ENCODE results near the gene SYTL1.

Gene SYTL1

DNA sequence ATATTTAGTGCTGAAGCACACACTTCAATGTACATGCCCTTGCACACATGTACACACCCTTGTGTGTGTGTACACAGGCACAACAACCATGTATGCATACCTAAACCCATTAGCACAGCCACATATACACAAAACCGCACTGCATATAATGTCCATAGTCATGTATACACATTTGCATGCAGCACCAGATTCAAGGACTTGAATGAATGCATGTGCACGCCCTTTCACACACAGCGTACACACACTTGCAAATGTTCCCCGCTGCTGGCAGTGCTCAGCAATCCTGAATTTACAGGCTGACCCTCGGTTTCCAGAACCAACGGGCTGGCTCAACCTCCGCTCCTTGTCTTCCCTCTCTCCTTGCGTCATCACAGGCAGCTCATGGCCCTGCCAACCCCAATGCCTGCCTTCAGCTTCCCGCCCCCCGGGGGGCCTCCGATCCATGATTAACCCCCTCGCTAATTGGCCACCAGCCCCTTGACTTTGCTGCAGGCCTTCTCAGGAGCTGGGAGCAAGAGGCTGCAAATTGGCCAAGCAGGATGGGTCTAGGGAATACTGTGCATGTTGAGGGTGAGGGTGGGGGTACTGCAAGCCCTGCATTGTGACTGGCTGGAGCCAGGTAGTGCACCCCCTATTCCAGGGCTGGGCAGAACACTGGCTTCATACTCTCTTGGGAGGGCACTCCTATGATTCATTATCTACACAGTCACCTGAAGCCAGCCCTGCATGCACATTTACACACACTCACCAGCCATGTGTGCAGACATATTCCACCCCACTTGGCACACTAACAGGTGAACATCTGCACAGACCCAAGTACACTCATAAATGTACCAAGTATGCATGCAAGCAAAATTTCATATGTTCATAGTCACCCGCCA lies 58.5 kb downstream of the SYTL1 start:
- no peaks in the 10 kb centered on the region for H3K27me3 ChIP-seq (ENCODE audit: control insufficient read depth, insufficient read depth, low read length)
- H3K4me3 ChIP-seq (ENCODE audit: low read depth, low read length): no peak overlapping the region
- no peak overlapping the region for H2AFZ ChIP-seq
- TF ChIP-seq, protein P1, sequence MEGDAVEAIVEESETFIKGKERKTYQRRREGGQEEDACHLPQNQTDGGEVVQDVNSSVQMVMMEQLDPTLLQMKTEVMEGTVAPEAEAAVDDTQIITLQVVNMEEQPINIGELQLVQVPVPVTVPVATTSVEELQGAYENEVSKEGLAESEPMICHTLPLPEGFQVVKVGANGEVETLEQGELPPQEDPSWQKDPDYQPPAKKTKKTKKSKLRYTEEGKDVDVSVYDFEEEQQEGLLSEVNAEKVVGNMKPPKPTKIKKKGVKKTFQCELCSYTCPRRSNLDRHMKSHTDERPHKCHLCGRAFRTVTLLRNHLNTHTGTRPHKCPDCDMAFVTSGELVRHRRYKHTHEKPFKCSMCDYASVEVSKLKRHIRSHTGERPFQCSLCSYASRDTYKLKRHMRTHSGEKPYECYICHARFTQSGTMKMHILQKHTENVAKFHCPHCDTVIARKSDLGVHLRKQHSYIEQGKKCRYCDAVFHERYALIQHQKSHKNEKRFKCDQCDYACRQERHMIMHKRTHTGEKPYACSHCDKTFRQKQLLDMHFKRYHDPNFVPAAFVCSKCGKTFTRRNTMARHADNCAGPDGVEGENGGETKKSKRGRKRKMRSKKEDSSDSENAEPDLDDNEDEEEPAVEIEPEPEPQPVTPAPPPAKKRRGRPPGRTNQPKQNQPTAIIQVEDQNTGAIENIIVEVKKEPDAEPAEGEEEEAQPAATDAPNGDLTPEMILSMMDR (IDR thresholded peaks at IDR 0.05): no peak
- H3K36me3 ChIP-seq (ENCODE audit: control insufficient read depth, insufficient read depth, low read length): no peaks in the 10 kb centered on the region
- H3K9ac ChIP-seq: no peak overlapping the region
- no peaks in the 10 kb centered on the region for H3K9me3 ChIP-seq (ENCODE audit: control insufficient read depth, low read length)
- H3K4me1 ChIP-seq: peaks cover 4% of the 10 kb centered on the region
- no peak overlapping the region for H3K27ac ChIP-seq
- no peaks in the 10 kb centered on the region for H3K79me2 ChIP-seq
- no peak overlapping the region for H3K4me2 ChIP-seq (ENCODE audit: low read length)

DNA sequence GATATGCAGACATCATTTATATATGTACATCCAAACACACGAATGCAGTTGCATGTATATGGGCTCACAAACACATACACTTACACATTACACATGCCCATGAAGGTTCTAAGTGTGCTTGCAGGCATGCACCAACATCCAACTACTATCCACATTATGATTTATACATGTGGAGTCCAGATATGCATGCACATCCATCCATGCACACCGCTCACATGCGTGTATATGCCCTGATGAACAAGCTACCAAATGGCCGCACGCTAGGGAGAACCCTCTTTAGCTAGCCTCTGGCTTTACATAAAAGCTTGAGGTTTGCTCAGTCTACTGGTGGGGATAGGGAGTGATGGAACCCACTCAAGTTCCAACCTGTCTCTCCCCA lies 59.1 kb downstream of the SYTL1 start:
- Histone ChIP-seq H3K36me3 (ENCODE audit: control insufficient read depth, insufficient read depth, low read length) (no peaks in the 10 kb centered on the region), H3K4me3 (ENCODE audit: low read depth, low read length) (no peak overlapping the region), H3K4me2 (ENCODE audit: low read length) (no peak overlapping the region), H2AFZ (no peak overlapping the region), H3K27me3 (ENCODE audit: control insufficient read depth, insufficient read depth, low read length) (no peaks in the 10 kb centered on the region), H3K9me3 (ENCODE audit: control insufficient read depth, low read length) (no peaks in the 10 kb centered on the region), H3K4me1 (peaks cover 4% of the 10 kb centered on the region), H3K79me2 (no peaks in the 10 kb centered on the region), H3K27ac (no peak overlapping the region), H3K9ac (no peak overlapping the region)
- TF ChIP-seq, protein P1 (IDR thresholded peaks at IDR 0.05): no peak

DNA sequence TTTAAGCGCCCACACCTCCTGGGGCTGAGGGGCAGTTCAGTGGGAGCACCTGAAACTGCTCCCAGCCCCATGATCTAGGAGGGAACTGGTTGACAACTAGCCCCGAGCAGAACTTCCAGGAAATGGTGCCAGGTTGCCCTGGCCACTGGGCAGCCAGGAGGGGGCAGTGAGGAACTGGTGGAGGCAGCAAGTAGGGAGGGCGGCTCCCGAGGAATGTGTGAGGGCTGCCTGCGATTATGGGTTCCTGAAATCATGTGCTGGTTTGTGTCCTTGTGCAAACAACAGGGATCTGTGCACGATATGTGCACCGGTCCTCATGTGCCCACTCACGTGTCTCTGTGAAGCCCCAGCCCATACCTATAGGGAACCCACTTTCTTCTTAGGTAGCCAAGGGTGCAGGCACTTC lies 60.5 kb downstream of the SYTL1 start:
- Histone ChIP-seq H3K4me3 (ENCODE audit: low read depth, low read length) (no peak overlapping the region), H3K36me3 (ENCODE audit: control insufficient read depth, insufficient read depth, low read length) (no peaks in the 10 kb centered on the region), H3K9ac (no peak overlapping the region), H2AFZ (no peak overlapping the region), H3K79me2 (no peaks in the 10 kb centered on the region), H3K9me3 (ENCODE audit: control insufficient read depth, low read length) (no peaks in the 10 kb centered on the region), H3K27me3 (ENCODE audit: control insufficient read depth, insufficient read depth, low read length) (no peaks in the 10 kb centered on the region), H3K27ac (peak overlapping the region; percentile 67), H3K4me1 (peaks cover 4% of the 10 kb centered on the region), H3K4me2 (ENCODE audit: low read length) (no peak overlapping the region)
- TF ChIP-seq, protein P1 (IDR thresholded peaks at IDR 0.05): peak; percentile 52

DNA sequence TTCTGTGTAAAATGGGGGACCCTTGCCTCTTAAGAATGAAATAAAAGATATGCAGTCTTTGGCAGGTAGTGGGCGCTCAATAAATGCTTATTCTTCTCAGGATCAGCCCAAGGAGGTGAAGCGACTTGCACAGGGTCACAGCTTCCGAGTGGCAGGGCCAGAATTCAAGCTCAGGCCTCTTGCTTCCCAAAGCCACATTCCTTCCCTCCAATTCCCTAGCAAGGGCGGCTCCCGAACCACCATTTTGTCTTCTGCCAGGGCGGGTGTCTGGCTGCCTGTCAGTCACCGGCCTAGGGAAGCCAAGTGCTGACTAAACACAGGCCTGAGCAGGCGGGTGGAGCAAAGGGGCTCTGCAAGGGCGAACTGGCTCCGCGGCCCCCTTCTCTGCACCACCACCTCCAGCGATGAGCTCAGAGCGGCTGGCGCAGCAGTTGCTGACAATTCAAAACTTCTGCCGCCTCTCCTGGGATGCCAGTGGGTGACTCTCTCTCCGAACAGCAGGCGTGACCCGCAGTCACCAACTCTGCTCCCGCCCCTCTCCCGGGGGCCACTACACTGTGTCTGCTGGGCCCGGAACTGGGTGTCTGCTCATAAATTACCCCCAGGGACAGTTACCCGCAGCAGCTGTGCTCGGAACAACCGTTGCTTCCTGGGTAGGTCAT lies 61.4 kb downstream of the SYTL1 start:
- Histone ChIP-seq H3K27me3 (ENCODE audit: control insufficient read depth, insufficient read depth, low read length) (no peaks in the 10 kb centered on the region), H3K36me3 (ENCODE audit: control insufficient read depth, insufficient read depth, low read length) (no peaks in the 10 kb centered on the region), H2AFZ (peak overlapping the region; percentile 57), H3K9me3 (ENCODE audit: control insufficient read depth, low read length) (no peaks in the 10 kb centered on the region), H3K9ac (no peak overlapping the region), H3K27ac (peak overlapping the region; percentile 67), H3K79me2 (no peaks in the 10 kb centered on the region), H3K4me1 (peaks cover 4% of the 10 kb centered on the region), H3K4me2 (ENCODE audit: low read length) (peak overlapping the region; percentile 18), H3K4me3 (ENCODE audit: low read depth, low read length) (no peak overlapping the region)
- TF ChIP-seq, protein P1 (IDR thresholded peaks at IDR 0.05): no peak
